PC-3 (cell line): ENCODE results near the gene HKDC1. TPM values are rescaled to one million over a fixed set of nuclear protein-coding genes. Genes with fewer than 3 reads are reported as not detected.

Experiments used
- ATAC-seq: fragments of 200-7000 bp; cut with Tn5 transposase; 2 replicates; pipeline ENCODE4 v1.9.1; 2020; ENCODE audit warnings: mild to moderate bottlenecking, moderate library complexity
- BruUV-seq: library from RNA; stranded (reverse); fragments of 400-500 nt; replicated peaks from 2 replicates; lab custom pipeline; 2021; lab: Mats Ljungman, UMichigan
- CTCF ChIA-PET: fragments of 300-600 bp; sonication (Branson Sonifier 250); formaldehyde crosslinking; loops from one replicate; lab custom pipeline; 2022; ENCODE audit warnings: antibody characterized with exemption; lab: Charles Lee
- POLR2A ChIA-PET: fragments of 300-600 bp; sonication (Branson Sonifier 250); formaldehyde crosslinking; loops from one replicate; lab custom pipeline; 2022; ENCODE audit warnings: antibody characterized with exemption; ENCODE audit not compliant: unreplicated experiment; lab: Charles Lee
- DNase-seq: peaks from one replicate; pipeline ENCODE4 v3.0.0-alpha.2; 2015
- H2AFZ ChIP-seq: fragments of 300-600 bp; sonication (generic); 2 replicates; pipeline ENCODE4 v1.6.0; 2016; ENCODE audit warnings: antibody characterized with exemption, low read length
- H3F3A ChIP-seq: fragments of 300-600 bp; sonication (generic); one replicate; pipeline ENCODE4 v1.6.0; 2017; ENCODE audit warnings: antibody characterized with exemption, low read length, control low read depth, mild to moderate bottlenecking; ENCODE audit not compliant: unreplicated experiment
- H3K27ac ChIP-seq: fragments of 300-600 bp; sonication (generic); 2 replicates; pipeline ENCODE4 v1.5.1; 2016; ENCODE audit warnings: mild to moderate bottlenecking, low read length
- H3K27me3 ChIP-seq: fragments of 300-600 bp; sonication (generic); 2 replicates; pipeline ENCODE4 v1.6.1; 2016; ENCODE audit warnings: low read length, mixed read lengths
- H3K36me3 ChIP-seq: fragments of 300-600 bp; sonication (generic); 2 replicates; pipeline ENCODE4 v1.6.1; 2016; ENCODE audit warnings: low read depth, mixed run types, low read length, mixed read lengths
- H3K4me1 ChIP-seq: fragments of 300-600 bp; sonication (generic); 2 replicates; pipeline ENCODE4 v1.5.1; 2016; ENCODE audit warnings: low read length; ENCODE audit not compliant: insufficient read depth
- H3K4me2 ChIP-seq: fragments of 300-600 bp; sonication (generic); 2 replicates; pipeline ENCODE4 v1.6.0; 2016; ENCODE audit warnings: low read length
- H3K4me3 ChIP-seq: fragments of 300-600 bp; sonication (generic); 2 replicates; pipeline ENCODE4 v1.5.1; 2016; ENCODE audit warnings: mild to moderate bottlenecking, low read length, mixed read lengths
- H3K79me2 ChIP-seq: fragments of 300-600 bp; sonication (generic); 2 replicates; pipeline ENCODE4 v1.6.1; 2017; ENCODE audit warnings: low read length, mixed read lengths
- H3K9ac ChIP-seq: fragments of 300-600 bp; sonication (generic); 2 replicates; pipeline ENCODE4 v1.6.0; 2016; ENCODE audit warnings: mild to moderate bottlenecking, low read length
- H3K9me2 ChIP-seq: fragments of 300-600 bp; sonication (generic); replicated peaks from 2 replicates; pipeline ENCODE4 v1.6.1; 2016; ENCODE audit warnings: mixed run types, low read length, mixed read lengths
- H3K9me3 ChIP-seq: fragments of 300-600 bp; sonication (generic); 2 replicates; pipeline ENCODE4 v1.6.1; 2016; ENCODE audit warnings: low read length, mixed read lengths
- H4K20me1 ChIP-seq: fragments of 300-600 bp; sonication (generic); 2 replicates; pipeline ENCODE4 v1.6.1; 2016; ENCODE audit warnings: low read length, mixed read lengths
- CTCF ChIP-seq: fragments of 300-600 bp; sonication (generic); conservative IDR thresholded peaks from 2 replicates; pipeline ENCODE4 v1.5.1; 2017; ENCODE audit warnings: antibody characterized with exemption, low read depth, mild to moderate bottlenecking, low read length
- EZH2 ChIP-seq: fragments of 300-600 bp; sonication (generic); IDR thresholded peaks from one replicate; pipeline ENCODE4 v1.6.1; 2017; ENCODE audit warnings: antibody characterized with exemption, mild to moderate bottlenecking, low read length; ENCODE audit not compliant: unreplicated experiment
- EZH2phosphoT487 ChIP-seq: fragments of 300-600 bp; sonication (generic); IDR thresholded peaks from 2 replicates; pipeline ENCODE4 v1.6.1; 2018; ENCODE audit warnings: mild to moderate bottlenecking, antibody characterized with exemption, low read length, borderline replicate concordance
- intact Hi-C: fragments of 100-400 bp; cut with micrococcal nuclease; formaldehyde crosslinking; loops from 2 replicates; pipeline ENCODE4 v1.9.0; 2023
- total RNA-seq: library from RNA; depleted of rRNA; stranded (reverse); fragments of >200 nt; gene quantifications from 2 replicates; pipeline ENCODE4 v1.2.3, GENCODE V29; 2014

Gene HKDC1
- total RNA-seq, 1 experiment from 2014 or later: 0.44 TPM

GRCh38 chr10:69228151-69228550 is 8.0 kb downstream of the HKDC1 start:
- H3K9me2 ChIP-seq: no peaks in the 10 kb centered on the region
- H2AFZ ChIP-seq: no peak overlapping the region
- ATAC-seq (no peak), DNase-seq (no peak)
- H3K79me2 ChIP-seq: no peaks in the 10 kb centered on the region
- intact Hi-C loops: no loop called here
- peaks cover 33% of the 10 kb centered on the region for H3K4me1 ChIP-seq
- H3K9ac ChIP-seq: no peak overlapping the region
- no peaks in the 10 kb centered on the region for H3K36me3 ChIP-seq
- no peak overlapping the region for H3K27ac ChIP-seq
- H3K9me3 ChIP-seq: no peaks in the 10 kb centered on the region
- no peak overlapping the region for H3K4me2 ChIP-seq
- CTCF ChIA-PET: no interaction called here
- POLR2A ChIA-PET: no interaction called here
- BruUV-seq: no TSS peak
- TF ChIP-seq EZH2phosphoT487 (no peak), CTCF (no peak), EZH2 (no peak)
- no peak overlapping the region for H3K4me3 ChIP-seq
- no peaks in the 10 kb centered on the region for H3K27me3 ChIP-seq
- no peaks in the 10 kb centered on the region for H3F3A ChIP-seq
- H4K20me1 ChIP-seq: no peaks in the 10 kb centered on the region

DNA sequence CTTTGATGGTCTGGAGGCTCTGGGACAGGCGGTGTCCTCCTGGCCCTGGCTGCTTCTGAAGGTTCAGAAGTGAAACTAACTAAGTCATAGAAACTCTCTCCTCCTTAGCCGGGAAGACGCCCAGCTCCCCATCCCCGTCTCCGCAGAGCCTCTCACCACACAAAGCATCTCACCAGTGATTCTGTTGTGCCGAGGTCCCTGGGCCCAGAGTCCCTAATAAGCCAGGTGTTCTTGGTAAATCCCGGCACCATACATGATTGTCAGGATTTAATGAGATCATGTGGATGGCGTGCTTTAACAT is 9.4 kb downstream of the HKDC1 start:
- Histone ChIP-seq H3K27me3 (no peaks in the 10 kb centered on the region), H3K9me3 (no peaks in the 10 kb centered on the region), H3K4me3 (no peak overlapping the region), H3K9ac (no peak overlapping the region), H3K36me3 (no peaks in the 10 kb centered on the region), H3K79me2 (no peaks in the 10 kb centered on the region), H3F3A (no peaks in the 10 kb centered on the region), H3K4me1 (peaks cover 32% of the 10 kb centered on the region), H4K20me1 (no peaks in the 10 kb centered on the region), H2AFZ (no peak overlapping the region), H3K9me2 (no peaks in the 10 kb centered on the region), H3K27ac (no peak overlapping the region), H3K4me2 (no peak overlapping the region)
- DNase-seq (no peak), ATAC-seq (no peak)
- TF ChIP-seq EZH2phosphoT487 (no peak), CTCF (no peak), EZH2 (no peak)
- CTCF ChIA-PET: no interaction called here
- POLR2A ChIA-PET: no interaction called here
- BruUV-seq: no TSS peak
- intact Hi-C loops: no loop called here

DNA sequence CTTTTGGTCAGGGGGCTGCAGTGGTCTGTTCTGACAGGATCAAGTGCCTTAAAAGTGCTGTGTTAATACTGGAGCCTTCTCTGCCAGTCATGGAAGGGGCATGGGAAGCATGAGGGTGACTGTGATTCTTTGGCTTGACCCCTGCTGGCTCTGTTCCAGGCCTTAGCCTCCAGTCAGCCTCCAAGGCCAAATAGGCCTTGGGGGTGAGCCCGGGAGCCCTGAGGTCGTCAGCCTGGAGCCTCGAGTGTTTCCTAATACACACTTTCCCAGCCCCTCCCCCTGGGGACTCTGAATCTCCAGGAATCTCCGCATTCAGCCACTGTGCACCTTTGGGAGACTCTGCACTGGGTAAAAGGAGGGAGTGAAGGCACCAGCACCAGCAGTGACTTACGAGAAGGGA is 10.0 kb downstream of the HKDC1 start:
- no peak overlapping the region for H3K4me3 ChIP-seq
- no peaks in the 10 kb centered on the region for H3K9me3 ChIP-seq
- no peaks in the 10 kb centered on the region for H3K27me3 ChIP-seq
- ChIA-PET CTCF (no interaction called here), POLR2A (no interaction called here)
- H3K9ac ChIP-seq: no peak overlapping the region
- no peak for TF ChIP-seq EZH2
- TF ChIP-seq EZH2phosphoT487: no peak
- ATAC-seq: no peak
- no peak overlapping the region for H2AFZ ChIP-seq
- no peaks in the 10 kb centered on the region for H4K20me1 ChIP-seq
- H3K9me2 ChIP-seq: no peaks in the 10 kb centered on the region
- DNase-seq: no peak
- peaks cover 26% of the 10 kb centered on the region for H3K4me1 ChIP-seq
- BruUV-seq: no TSS peak
- H3K79me2 ChIP-seq: no peaks in the 10 kb centered on the region
- H3K27ac ChIP-seq: no peak overlapping the region
- no peaks in the 10 kb centered on the region for H3K36me3 ChIP-seq
- intact Hi-C loops: no loop called here
- H3K4me2 ChIP-seq: no peak overlapping the region
- no peaks in the 10 kb centered on the region for H3F3A ChIP-seq
